Gastrocnemius medialis (tissue), 4 donors: Measurements from ENCODE around the gene NPR2.

Experiments
- POLR2A ChIP-seq, 2 donors: fragments of 450-650 bp; IDR thresholded peaks; one replicate each; pipeline ENCODE4 v1.6.1; 2017; ENCODE audit warnings: antibody characterized with exemption in 2 of 2, mild to moderate bottlenecking in 2 of 2, moderate library complexity in 2 of 2
- TF ChIP-seq, protein P1 (sequence below), 5 experiments: fragments of 450-650 bp in 3 of 5; fragments of 200-600 bp in 2 of 5; sonication (generic) in 2 of 5; IDR thresholded peaks in 4 of 5; conservative IDR thresholded peaks in 1 of 5; 1 replicate in 4 of 5; 2 replicates in 1 of 5; pipeline ENCODE4 v1.5.1; 2016 to 2019; ENCODE audit warnings: antibody characterized with exemption in 5 of 5, mild to moderate bottlenecking in 3 of 5, moderate library complexity in 3 of 5

DNA sequence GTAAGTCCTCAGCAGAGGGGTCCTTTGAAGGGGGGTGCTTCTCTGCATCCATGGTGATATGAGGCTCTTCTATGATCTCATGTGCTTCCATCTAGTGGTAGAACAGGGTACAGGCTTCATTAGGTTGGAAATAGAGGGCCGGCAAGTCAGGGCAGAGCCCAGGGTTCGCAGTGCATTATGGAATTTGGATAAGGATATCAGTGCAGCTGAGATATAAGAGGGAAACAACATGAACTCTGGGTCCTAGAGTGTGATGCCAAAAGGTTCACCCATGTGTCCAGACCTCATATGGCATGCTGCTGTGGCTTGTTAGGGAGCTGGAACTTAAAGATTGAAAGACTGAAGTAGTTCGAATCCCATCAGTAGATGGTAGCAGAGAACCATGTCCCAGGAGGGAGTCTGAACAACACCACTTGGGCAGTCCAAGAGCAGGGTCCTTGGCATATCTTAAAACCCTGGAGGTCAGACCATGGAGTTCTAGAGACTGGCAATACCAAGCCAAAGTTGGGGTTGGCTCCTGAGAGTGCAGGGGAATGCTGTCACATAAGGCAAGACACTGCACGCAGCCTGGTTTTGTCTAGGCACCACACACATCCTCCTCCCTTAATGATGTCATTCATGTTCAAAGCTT lies 34.8 kb downstream of the NPR2 start:
- TF ChIP-seq, protein P1, sequence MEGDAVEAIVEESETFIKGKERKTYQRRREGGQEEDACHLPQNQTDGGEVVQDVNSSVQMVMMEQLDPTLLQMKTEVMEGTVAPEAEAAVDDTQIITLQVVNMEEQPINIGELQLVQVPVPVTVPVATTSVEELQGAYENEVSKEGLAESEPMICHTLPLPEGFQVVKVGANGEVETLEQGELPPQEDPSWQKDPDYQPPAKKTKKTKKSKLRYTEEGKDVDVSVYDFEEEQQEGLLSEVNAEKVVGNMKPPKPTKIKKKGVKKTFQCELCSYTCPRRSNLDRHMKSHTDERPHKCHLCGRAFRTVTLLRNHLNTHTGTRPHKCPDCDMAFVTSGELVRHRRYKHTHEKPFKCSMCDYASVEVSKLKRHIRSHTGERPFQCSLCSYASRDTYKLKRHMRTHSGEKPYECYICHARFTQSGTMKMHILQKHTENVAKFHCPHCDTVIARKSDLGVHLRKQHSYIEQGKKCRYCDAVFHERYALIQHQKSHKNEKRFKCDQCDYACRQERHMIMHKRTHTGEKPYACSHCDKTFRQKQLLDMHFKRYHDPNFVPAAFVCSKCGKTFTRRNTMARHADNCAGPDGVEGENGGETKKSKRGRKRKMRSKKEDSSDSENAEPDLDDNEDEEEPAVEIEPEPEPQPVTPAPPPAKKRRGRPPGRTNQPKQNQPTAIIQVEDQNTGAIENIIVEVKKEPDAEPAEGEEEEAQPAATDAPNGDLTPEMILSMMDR (IDR thresholded peaks at IDR 0.05 in 4 of 5, conservative IDR thresholded peaks at IDR 0.05 in 1 of 5), result peak; percentile 52 to 80 (median 77)
- no peak for TF ChIP-seq POLR2A (IDR thresholded peaks at IDR 0.05)
